Measurements from ENCODE around the gene PTPN4.
"Not testable (repeated sequence)": the region's sequence is repeated elsewhere in the genome, so short reads cannot be mapped to it uniquely, and the experiment has no call there.

PTPN4 gene

DNA sequence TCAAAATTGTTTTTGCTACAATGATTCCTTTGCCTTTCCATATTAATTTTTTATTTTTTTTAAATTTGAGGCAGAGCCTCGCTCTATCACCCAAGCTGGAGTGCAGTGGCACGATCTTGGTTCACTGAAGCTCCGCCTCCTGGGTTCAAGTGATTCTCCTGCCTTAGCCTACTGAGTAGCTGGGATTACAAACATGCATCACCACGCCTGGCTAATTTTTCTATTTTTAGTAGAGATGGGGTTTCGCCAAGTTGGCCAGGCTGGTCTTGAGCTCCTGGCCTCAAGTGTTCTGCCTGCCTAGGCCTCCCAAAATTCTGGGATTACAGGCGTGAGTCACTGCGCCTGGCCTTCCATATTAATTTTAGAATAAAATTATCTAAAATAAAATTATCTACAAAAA lies 41.3 kb downstream of the PTPN4 start:
- in situ Hi-C loops (cut with MboI; ENCODE audit: low sequenced_read_pairs): no loop called here

- in situ Hi-C loops (cut with MboI; ENCODE audit: low sequenced_read_pairs): not testable (repeated sequence)
Observed at GRCh38 chr2:119801989-119802388, 42.3 kb downstream of the PTPN4 start.

GRCh38 chr2:119803101-119803500 lies 43.4 kb downstream of the PTPN4 start:
- in situ Hi-C loops (cut with MboI; ENCODE audit: low sequenced_read_pairs): no loop called here

- in situ Hi-C loops (cut with MboI; ENCODE audit: low sequenced_read_pairs): not testable (repeated sequence)
Observed at GRCh38 chr2:119804409-119804808, 44.7 kb downstream of the PTPN4 start.

DNA sequence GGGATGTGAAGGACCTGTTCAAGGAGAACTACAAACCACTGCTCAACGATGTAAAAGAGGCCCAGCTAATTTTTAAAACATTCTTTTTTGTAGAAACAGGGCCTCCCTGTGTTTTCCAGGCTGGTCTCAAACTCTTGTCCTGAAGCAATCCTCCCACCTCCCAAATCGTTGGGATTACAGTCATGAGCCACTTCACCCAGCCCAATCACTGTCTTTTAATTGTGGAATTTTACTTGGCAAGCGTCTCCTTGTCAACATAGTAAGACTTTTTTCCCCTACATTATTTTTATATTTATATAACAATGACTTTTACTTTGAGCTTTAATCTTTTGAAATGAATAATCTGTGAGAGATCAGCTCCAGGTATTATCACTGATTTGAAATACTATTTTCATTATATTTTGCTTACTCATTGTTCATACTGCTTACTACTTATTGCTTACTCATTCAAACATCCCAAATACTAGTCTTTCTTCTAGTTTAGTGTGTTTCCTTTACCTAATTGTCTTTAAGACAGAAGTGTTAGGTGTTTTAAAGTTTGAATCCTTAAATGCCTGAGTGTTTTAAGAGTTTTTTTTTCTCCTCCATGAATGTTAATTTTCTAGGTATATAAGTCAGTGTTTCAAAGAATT lies 48.9 kb downstream of the PTPN4 start:
- in situ Hi-C loops (cut with MboI; ENCODE audit: low sequenced_read_pairs): no loop called here

DNA sequence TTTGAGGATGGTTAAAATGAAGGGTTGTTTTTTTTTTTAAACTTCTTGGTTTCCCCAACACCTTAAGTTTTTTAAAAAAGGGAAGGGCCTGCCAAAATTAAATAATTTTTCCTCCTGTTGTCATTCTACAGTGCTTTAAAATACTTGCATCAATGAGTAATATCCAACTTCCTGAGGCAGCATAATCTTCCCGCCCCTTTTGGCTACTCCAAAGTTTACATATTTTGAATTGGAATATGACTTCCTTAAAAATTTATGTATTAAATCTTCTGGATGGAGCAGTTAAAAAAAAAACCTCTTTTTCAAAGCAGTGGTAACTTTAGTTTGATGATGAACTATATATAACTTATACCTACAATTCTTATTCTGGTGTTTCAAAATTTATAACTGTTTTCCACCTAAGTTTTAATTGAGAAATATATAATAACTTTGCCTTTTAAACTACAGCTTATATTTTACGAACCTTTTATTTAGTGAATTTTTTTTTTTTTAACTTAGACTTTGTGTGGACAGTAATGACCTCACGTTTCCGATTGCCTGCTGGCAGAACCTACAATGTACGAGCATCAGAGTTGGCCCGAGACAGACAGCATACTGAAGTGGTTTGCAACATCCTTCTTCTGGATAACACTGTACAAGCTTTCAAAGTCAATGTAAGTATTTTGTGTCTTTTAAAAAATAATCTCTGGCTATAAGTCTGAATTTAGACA lies 49.8 kb downstream of the PTPN4 start:
- in situ Hi-C loops (cut with MboI; ENCODE audit: low sequenced_read_pairs): no loop called here

GRCh38 chr2:119810049-119810630 lies 50.4 kb downstream of the PTPN4 start:
- in situ Hi-C loops (cut with MboI; ENCODE audit: low sequenced_read_pairs): no loop called here

- in situ Hi-C loops (cut with MboI; ENCODE audit: low sequenced_read_pairs): no loop called here
Observed at GRCh38 chr2:119814216-119814615, 54.5 kb downstream of the PTPN4 start.

GRCh38 chr2:119818792-119819191 lies 59.1 kb downstream of the PTPN4 start:
- in situ Hi-C loops (cut with MboI; ENCODE audit: low sequenced_read_pairs): no loop called here

DNA sequence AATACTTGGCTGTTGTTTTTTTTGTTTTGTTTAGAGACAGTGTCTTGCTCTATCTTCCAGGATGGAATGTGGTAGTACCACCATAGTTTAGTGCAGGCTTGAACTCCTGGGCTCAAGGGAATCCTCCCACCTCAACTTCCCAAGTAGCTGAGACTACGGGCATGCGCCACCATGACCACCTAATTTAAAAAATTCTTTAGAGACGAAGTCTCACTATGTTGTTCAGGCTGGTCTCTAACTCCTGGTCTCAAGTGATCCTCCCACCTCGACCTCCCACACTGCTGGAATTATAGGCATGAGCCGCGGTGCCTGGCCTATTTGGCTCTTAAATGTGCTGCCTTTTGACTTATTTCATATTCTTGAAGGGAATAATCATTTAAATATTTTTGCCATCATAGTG lies 60.1 kb downstream of the PTPN4 start:
- in situ Hi-C loops (cut with MboI; ENCODE audit: low sequenced_read_pairs): no loop called here

DNA sequence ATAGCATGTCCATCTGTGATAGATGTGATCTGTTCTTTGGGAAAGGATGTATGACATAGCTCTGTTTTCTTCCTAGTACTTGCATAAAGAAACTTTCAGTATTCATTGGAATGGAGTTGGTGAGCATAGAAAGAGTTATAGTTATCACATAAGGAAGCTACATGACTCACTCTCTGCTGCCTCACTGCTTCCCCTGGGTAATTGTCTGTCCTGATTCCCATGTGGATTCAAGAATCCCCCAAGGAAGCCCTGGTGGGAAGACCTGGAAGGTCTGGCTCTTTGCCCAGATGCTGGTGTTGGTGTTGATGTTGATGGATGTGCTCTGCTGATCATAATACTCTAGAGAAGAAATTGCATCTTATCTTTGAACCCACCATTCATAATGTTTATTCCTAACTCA lies 60.6 kb downstream of the PTPN4 start:
- in situ Hi-C loops (cut with MboI; ENCODE audit: low sequenced_read_pairs): no loop called here

- in situ Hi-C loops (cut with MboI; ENCODE audit: low sequenced_read_pairs): no loop called here
Observed at GRCh38 chr2:119821266-119821665, 61.5 kb downstream of the PTPN4 start.

DNA sequence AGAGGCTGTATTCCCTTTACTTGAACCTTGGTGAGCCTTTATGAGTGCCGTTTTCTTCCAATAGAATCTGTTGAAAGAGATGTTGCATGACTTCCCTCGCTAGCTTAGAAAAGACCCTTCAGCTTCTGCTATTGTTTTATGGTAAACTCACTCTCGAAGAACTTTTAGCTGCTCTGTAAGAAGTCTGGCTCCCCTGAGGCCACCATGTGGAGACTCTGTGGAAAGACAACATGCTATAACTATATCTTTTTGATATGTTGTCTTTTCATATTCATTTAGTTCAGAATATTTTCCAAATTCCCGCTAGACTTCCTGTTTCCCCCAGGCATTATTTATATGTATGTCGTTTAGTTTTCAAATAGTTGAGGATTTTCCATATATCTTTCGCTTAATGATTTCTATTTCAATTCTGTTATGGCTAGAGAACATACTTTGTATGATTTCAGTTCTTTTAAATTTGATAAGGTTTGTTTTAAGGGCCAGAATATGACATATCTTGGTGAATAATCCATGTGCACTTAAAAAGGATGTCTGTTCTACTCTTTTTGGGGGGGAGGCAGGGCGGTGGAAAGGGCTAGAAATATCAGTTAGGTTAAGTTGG lies 64.1 kb downstream of the PTPN4 start:
- in situ Hi-C loops (cut with MboI; ENCODE audit: low sequenced_read_pairs): no loop called here

DNA sequence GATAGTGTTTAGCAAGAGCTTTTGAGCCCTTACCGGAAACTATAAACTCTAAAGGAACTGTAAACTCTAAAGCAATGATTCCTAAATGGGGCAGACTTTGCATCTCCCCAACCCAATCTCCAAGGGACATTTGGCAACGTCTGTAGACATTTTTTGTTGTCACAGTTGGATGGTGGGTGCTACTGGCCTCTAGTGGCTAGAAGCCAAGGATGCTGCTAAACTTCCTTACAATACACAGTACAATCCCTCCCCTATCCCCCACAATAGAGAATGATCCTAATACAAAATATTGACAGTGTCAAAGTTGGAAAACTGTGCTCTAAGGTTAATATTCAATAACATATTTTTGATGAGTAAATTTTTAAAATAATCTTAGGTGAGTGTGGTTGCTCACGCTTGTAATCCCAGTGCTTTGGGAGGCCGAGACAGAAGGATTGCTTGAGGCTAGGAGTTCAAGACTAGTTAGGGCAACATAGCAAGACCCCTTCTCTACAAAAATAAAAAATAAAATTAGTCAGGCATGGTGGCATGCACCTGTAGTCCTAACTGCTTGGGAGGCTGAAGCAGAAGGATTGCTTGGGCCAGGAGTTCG lies 66.7 kb downstream of the PTPN4 start:
- in situ Hi-C loops (cut with MboI; ENCODE audit: low sequenced_read_pairs): no loop called here

DNA sequence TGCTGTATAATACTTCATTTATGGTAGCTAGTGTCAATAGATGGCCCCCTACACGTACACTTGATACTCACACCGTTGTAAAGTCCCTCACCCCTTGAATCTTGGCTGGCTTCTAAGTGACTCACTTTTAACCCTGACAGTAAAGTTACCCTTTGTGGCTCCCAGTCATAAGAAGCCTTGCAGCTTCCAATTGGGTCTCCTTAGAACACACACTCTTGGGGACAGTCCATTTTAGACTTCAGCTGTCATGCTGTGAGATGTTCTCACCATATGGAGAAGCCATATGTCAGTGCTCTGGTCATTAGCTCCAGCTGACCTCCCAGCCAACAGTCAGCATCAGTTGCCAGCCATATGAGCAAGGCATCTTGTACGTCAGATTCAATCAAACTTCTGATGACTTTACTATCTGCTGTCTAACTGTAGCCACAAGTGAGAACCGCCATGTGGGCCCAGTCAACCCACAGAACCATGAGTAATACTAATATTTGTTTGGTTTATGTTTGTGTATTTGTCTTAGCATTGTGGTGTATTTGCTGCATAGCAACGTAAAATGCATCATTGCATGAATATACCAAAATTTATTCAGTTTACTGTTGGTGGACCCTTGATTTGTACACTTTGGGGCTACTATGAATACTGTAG lies 68.3 kb downstream of the PTPN4 start:
- in situ Hi-C loops (cut with MboI; ENCODE audit: low sequenced_read_pairs): no loop called here

DNA sequence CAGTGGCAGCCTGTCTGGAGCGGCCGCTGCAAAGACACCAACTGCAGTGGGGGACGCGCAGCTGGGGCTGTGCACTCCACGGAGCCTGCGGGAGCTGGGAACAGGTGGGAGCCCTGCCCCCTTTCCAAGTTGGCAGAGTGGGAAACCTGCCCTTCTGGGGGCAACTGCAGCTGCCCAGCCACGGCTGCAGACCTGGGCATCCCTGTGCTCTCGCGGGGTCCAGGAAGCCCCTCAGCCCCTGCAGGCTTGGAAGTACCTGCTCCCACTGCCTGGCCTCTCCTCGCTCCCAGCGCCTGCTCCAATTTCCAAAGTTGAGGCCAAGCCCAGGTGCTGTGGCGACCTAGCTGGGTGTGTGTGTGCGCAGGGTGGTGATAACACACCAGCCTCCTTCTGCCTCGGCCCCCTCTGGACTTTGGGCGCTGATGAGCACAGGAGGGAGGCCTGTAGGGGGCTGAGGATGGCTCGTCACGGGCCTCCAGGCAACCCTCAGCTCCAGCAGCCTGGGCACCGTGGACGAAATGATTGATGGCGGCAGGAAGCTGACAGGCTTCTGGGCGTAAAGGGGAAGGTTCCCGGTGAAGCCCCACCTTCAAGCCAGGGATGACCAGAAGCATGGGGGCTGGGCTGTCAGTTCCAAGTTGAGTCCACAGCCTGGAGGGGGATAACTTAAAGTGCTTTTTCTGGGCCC lies 76.9 kb downstream of the PTPN4 start:
- in situ Hi-C loops (cut with MboI; ENCODE audit: low sequenced_read_pairs): no loop called here

GRCh38 chr2:119837350-119837749 lies 77.6 kb downstream of the PTPN4 start:
- in situ Hi-C loops (cut with MboI; ENCODE audit: low sequenced_read_pairs): no loop called here

- in situ Hi-C loops (cut with MboI; ENCODE audit: low sequenced_read_pairs): no loop called here
Observed at GRCh38 chr2:119837759-119838158, 78.0 kb downstream of the PTPN4 start.

DNA sequence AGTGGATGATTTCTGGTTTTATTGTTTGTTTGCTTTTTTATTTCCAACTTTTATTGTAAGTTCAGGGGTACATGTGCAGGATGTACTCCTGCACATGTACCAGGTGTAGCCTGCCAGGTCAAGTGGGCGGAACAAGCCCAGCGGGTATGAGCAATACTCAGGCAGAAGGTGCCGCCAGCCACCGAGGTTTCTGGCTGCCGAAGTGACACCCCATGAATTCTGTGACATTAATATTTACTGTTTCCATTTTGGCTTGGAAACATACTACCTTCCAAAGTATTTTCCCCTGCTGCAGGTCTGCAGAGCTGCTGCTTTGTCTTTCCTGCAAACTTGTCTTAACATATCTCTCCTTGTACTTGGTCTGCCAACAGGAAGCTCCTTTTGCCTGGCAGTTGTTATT lies 78.5 kb downstream of the PTPN4 start:
- in situ Hi-C loops (cut with MboI; ENCODE audit: low sequenced_read_pairs): no loop called here

GRCh38 chr2:119841550-119841949 lies 81.8 kb downstream of the PTPN4 start:
- in situ Hi-C loops (cut with MboI; ENCODE audit: low sequenced_read_pairs): no loop called here

DNA sequence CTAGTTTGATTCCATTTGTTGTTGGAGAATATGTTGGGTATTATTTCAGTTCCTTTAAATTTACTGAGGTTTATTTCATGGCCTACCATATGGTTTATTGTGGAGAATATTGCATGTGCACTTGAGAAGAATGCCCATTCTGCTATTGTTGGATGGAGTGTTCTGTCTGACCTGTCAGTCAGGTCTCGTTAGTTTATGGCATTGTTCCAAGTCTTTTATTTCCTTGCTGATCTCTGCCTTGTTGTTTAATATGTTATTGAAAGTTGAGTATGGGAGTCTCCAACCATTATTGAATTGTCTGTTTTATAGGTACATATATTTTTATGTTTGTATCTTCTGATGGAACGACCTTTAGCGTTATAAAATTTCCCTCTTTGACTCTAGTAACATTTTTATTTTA lies 86.3 kb downstream of the PTPN4 start:
- in situ Hi-C loops (cut with MboI; ENCODE audit: low sequenced_read_pairs): no loop called here

Data from HL-60/S4 treated with retinoic acid at 250 ng/mL for 4 days and 3 days (cell line).